Measurements from ENCODE around the gene DGLUCY. TPM values are rescaled to one million over a fixed set of nuclear protein-coding genes. Genes with fewer than 3 reads are reported as not detected.

DGLUCY gene
- total RNA-seq, 2 experiments from 2014 or later = 52.3 to 59.3 TPM

DNA sequence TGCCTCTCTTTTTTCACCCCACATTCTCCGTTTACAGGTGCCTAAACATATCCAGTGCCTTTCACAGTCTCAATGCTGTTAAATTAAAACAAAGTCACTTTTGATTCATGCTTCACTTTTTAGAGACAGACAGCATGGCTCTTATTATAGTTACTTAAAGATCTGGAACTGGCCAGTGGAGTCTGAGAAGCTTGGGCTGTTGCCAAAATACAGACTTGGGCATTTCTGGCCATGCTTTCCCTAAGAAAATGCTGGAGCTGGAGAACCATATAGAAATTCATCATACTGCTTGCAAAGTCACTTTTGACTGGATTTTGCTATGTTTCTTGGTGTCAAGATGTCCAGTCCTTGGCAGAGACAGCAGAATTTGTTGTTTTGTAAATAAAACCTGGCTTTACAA, 142.8 kb downstream of the DGLUCY start:
- ChIA-PET POLR2A (interaction anchor here (0.6 to 10.7 kb wide), 5 partner anchors 12 to 162 kb away, joined by 3 to 103 read pairs (median 4); partner anchors contain the start of genes CCDC88C and GPR68), CTCF (interaction anchor here (1.2 to 4.1 kb wide), 4 partner anchors 8 to 80 kb away, joined by 3 to 21 read pairs (median 4); no protein-coding TSS in a partner anchor)
- Mint-ChIP-seq H3K27ac (no peak overlapping the region), H3K4me1 (ENCODE audit: low read depth) (peaks cover 60% of the 10 kb centered on the region), H3K27me3 (peaks cover 1% of the 10 kb centered on the region), H3K36me3 (ENCODE audit: low read depth) (peaks cover 4% of the 10 kb centered on the region), H3K9me3 (peaks cover 3% of the 10 kb centered on the region), H3K4me3 (no peak overlapping the region)
- intact Hi-C loops (cut with micrococcal nuclease) = no loop called here
- ATAC-seq = no peak
- TF ChIP-seq CTCF (IDR thresholded peaks at IDR 0.05) = no peak
- no peak for DNase-seq

- intact Hi-C loops (cut with micrococcal nuclease) = no loop called here
- POLR2A ChIA-PET = interaction anchor here (0.6 to 10.7 kb wide), 5 partner anchors 8 to 161 kb away, joined by 3 to 103 read pairs (median 4); partner anchors contain the start of genes CCDC88C and GPR68
- TF ChIP-seq CTCF (IDR thresholded peaks at IDR 0.05) = no peak
- DNase-seq = no peak
- Mint-ChIP-seq H3K9me3 (peaks cover 3% of the 10 kb centered on the region), H3K27me3 (peaks cover 1% of the 10 kb centered on the region), H3K4me3 (no peak overlapping the region), H3K27ac (no peak overlapping the region), H3K36me3 (ENCODE audit: low read depth) (no peaks in the 10 kb centered on the region), H3K4me1 (ENCODE audit: low read depth) (peaks cover 57% of the 10 kb centered on the region)
- no peak for ATAC-seq
- CTCF ChIA-PET = interaction anchor here (1.2 to 4.1 kb wide), 4 partner anchors 13 to 81 kb away, joined by 3 to 21 read pairs (median 3); partner anchors contain the start of gene GPR68
Observed at GRCh38 chr14:91257328-91258010, 143.6 kb downstream of the DGLUCY start.

DNA sequence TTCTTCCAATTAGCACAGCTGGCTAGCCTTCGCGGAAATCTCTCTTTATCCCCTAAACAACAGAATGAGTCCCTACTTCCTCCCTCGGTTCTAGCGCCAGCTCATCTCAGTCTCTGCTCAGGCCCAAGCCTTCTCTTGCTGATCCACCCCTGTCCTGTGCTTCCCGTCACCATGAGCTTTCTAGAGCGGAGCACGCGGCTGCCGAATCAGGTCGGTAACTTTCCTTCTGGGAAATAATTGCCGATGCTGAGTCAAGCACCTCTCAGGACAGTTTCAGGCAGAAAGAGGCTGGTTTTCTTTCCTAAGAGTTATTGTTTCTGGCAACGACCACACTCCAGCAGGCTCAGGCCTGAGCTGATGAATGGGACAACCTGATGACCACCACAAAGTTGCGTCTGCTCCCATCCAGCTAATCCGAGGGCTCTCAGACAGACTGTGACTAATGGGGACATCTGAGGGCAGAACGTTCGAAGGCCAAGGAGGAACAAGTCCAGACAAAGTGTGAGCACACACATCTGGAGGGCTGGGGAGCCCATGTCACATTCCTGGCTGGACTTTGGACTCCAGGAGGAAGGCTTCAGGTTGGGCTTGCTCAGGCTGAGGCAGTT, 144.2 kb downstream of the DGLUCY start:
- CTCF ChIA-PET = interaction anchor here (1.2 to 4.1 kb wide), 4 partner anchors 14 to 81 kb away, joined by 3 to 21 read pairs (median 3); partner anchors contain the start of gene GPR68
- DNase-seq (no peak), ATAC-seq (no peak)
- TF ChIP-seq CTCF (IDR thresholded peaks at IDR 0.05) = no peak
- H3K36me3 Mint-ChIP-seq (ENCODE audit: low read depth) = no peaks in the 10 kb centered on the region
- peaks cover 1% of the 10 kb centered on the region for H3K27me3 Mint-ChIP-seq
- POLR2A ChIA-PET = interaction anchor here (1.1 to 10.7 kb wide), 5 partner anchors 8 to 81 kb away, joined by 3 to 103 read pairs (median 4); partner anchors contain the start of gene GPR68
- peaks cover 54% of the 10 kb centered on the region for H3K4me1 Mint-ChIP-seq (ENCODE audit: low read depth)
- H3K27ac Mint-ChIP-seq = no peak overlapping the region
- H3K9me3 Mint-ChIP-seq = peaks cover 3% of the 10 kb centered on the region
- intact Hi-C loops (cut with micrococcal nuclease) = no loop called here
- no peak overlapping the region for H3K4me3 Mint-ChIP-seq

DNA sequence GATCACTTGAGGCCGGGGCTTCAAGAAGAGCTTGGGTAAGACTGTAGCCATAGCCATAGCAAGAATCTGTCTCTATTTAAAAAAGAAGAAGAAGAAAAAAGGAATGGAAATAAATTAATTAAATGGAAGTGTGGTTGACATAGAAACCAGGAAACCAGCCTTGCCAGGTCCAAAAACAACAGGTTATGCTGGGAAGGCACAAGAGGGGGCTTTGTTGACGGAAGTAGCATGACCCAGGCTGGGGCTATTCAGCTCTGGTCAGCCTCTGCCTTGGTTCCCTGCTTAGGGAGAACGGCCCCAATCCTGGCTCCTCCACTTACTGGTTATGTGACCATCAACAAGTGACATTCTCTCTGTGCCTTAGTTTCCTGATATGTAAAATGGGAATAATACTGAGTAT, 145.0 kb downstream of the DGLUCY start:
- CTCF ChIA-PET = interaction anchor here (1.1 to 4.1 kb wide), 4 partner anchors 10 to 82 kb away, joined by 3 to 21 read pairs (median 4); partner anchors contain the start of gene GPR68
- Mint-ChIP-seq H3K27ac (no peak overlapping the region), H3K4me1 (ENCODE audit: low read depth) (peaks cover 58% of the 10 kb centered on the region)

More for the DNA sequence above, 145.0 kb downstream of the DGLUCY start:
- DNase-seq (no peak), ATAC-seq (no peak)
- H3K9me3 Mint-ChIP-seq = peaks cover 3% of the 10 kb centered on the region
- no peak for TF ChIP-seq CTCF (IDR thresholded peaks at IDR 0.05)
- no peak overlapping the region for H3K4me3 Mint-ChIP-seq
- POLR2A ChIA-PET = interaction anchor here (1.1 to 10.7 kb wide), 4 partner anchors 9 to 82 kb away, joined by 3 to 103 read pairs (median 4); partner anchors contain the start of gene GPR68
- peaks cover 1% of the 10 kb centered on the region for H3K27me3 Mint-ChIP-seq
- intact Hi-C loops (cut with micrococcal nuclease) = no loop called here
- no peaks in the 10 kb centered on the region for H3K36me3 Mint-ChIP-seq (ENCODE audit: low read depth)
